GM18508 (cell line): ENCODE results near the gene CASP2.

ENCODE experiments used
- ATAC-seq: cut with Tn5 transposase; IDR thresholded peaks from one replicate; pipeline ENCODE4 v1.9.1; 2021; ENCODE audit warnings: moderate number of reproducible peaks; ENCODE audit not compliant: insufficient read depth, unreplicated experiment

The CASP2 gene

GRCh38 chr7:143287935-143288826 is at the start of gene CASP2:
Gene CASP2, plus strand, starts transcription at chr7:143288351. Its CDS starts 105 bp downstream, at chr7:143288456.
- ATAC-seq, result peak; percentile 53

- ATAC-seq, result no peak
These were observed 48.3 kb upstream of the CASP2 start for GRCh38 chr7:143239813-143240212.

- ATAC-seq, result peak; percentile 74
These were observed 47.6 kb upstream of the CASP2 start for GRCh38 chr7:143240291-143241168.

GRCh38 chr7:143242306-143242705 is 45.8 kb upstream of the CASP2 start:
- no peak for ATAC-seq

GRCh38 chr7:143243111-143243510 is 45.0 kb upstream of the CASP2 start:
- ATAC-seq, result no peak

- ATAC-seq, result no peak
These were observed 44.5 kb upstream of the CASP2 start for GRCh38 chr7:143243614-143244013.

GRCh38 chr7:143244321-143244720 is 43.8 kb upstream of the CASP2 start:
- no peak for ATAC-seq

- ATAC-seq, result no peak
These were observed 43.0 kb upstream of the CASP2 start for GRCh38 chr7:143245123-143245522.

GRCh38 chr7:143247372-143247771 is 40.8 kb upstream of the CASP2 start:
- no peak for ATAC-seq

- no peak for ATAC-seq
These were observed 39.3 kb upstream of the CASP2 start for GRCh38 chr7:143248761-143249354.

GRCh38 chr7:143250199-143250598 is 38.0 kb upstream of the CASP2 start:
- no peak for ATAC-seq

GRCh38 chr7:143250822-143251221 is 37.3 kb upstream of the CASP2 start:
- no peak for ATAC-seq

- no peak for ATAC-seq
These were observed 36.1 kb upstream of the CASP2 start for GRCh38 chr7:143252006-143252405.

- ATAC-seq, result no peak
These were observed 32.6 kb upstream of the CASP2 start for GRCh38 chr7:143255564-143255963.

- no peak for ATAC-seq
These were observed 31.8 kb upstream of the CASP2 start for GRCh38 chr7:143256325-143256724.

GRCh38 chr7:143256932-143257331 is 31.2 kb upstream of the CASP2 start:
- peak; percentile 54 for ATAC-seq

GRCh38 chr7:143257501-143257900 is 30.6 kb upstream of the CASP2 start:
- ATAC-seq, result no peak

- ATAC-seq, result no peak
These were observed 29.3 kb upstream of the CASP2 start for GRCh38 chr7:143258831-143259230.

- no peak for ATAC-seq
These were observed 28.4 kb upstream of the CASP2 start for GRCh38 chr7:143259765-143260164.

GRCh38 chr7:143261901-143262300 is 26.2 kb upstream of the CASP2 start:
- ATAC-seq, result no peak
